ENCODE measurements around the gene NMRAL1. TPM values are rescaled to one million over a fixed set of nuclear protein-coding genes. Genes with fewer than 3 reads are reported as not detected.

Gene NMRAL1
- total and polyA plus RNA-seq, 2 donors (not counting 1 experiment from before 2014, with no cell fraction given) = 48.6 to 68.8 TPM

DNA sequence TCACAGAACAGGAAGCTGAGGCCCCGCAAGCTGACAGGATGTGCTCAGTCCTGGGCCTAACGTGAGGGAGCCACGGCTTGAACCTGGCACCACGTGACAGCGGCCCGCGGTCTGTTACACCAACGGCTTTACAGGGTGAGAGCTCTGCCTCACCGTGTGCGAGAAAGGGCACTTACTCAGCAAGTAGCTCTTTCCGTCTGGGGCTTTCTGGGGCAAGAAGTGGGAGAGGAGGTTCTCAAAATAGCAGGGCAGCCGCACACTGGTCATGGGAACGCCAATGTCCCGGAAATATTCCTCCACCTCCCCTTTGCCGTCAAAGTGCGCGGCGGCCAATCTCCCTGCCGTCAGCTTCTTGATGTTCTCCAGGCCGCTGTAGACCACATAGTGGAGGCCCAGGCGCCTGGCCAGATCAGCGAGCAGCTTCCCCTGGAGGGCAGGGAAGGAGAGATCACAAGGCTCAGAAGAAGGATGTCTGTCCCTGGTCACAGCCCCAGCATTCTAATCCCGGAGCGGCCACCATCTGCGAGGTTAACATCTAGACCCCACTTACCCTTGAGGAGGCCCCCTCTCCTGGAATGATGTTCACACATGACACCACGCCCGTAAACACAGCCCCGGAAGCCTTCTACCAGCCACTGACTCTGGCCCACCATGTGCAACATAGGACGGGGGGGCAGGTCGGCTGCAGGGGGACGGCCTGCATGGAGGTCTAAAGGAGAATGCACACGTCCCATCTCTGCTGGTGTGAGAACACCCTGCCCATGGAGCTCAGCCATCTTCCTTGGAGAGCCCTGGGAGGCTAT, 8.2 kb downstream of the NMRAL1 start:
- ChIA-PET CTCF (interaction anchor here (1.1 to 1.2 kb wide), 2 partner anchors 10 to 158 kb away, joined by 4 read pairs; partner anchors contain the start of gene HMOX2), POLR2A (interaction anchor here (0.7 kb wide), 1 partner anchor 15 kb away, joined by 4 read pairs; no protein-coding TSS in a partner anchor)
- H3K9me3 Mint-ChIP-seq (ENCODE audit: insufficient read depth) = no peaks in the 10 kb centered on the region
- no peak overlapping the region for H3K4me3 Mint-ChIP-seq
- H3K4me1 Mint-ChIP-seq = no peaks in the 10 kb centered on the region
- Histone ChIP-seq H2AFZ (ENCODE audit: insufficient read depth, low read depth, low read length, poor library complexity, severe bottlenecking) (no peak overlapping the region), H3K36me3 (replicated peaks in 1 of 2; ENCODE audit: control extremely low read depth in 1 of 2, control insufficient read depth in 1 of 2, extremely low read depth in 1 of 2, insufficient read depth in 2 of 2, low read length in 1 of 2) (peaks cover 0 to 20% of the 10 kb centered on the region in 2 experiments), H3K27me3 (replicated peaks in 1 of 4; ENCODE audit: control extremely low read depth in 1 of 4, control insufficient read depth in 3 of 4, insufficient read depth in 4 of 4, low read length in 3 of 4) (no peaks in the 10 kb centered on the region), H3K4me1 (ENCODE audit: control insufficient read depth in 2 of 2, insufficient read depth in 2 of 2, low read length in 2 of 2) (no peaks in the 10 kb centered on the region), H3K27ac (ENCODE audit: low read length in 2 of 2) (no peak overlapping the region), H4K20me1 (ENCODE audit: control insufficient read depth, insufficient read depth, low read length, poor library complexity, severe bottlenecking) (no peaks in the 10 kb centered on the region), H3K9ac (ENCODE audit: low read length) (no peak overlapping the region), H3K9me3 (ENCODE audit: control extremely low read depth in 1 of 3, control insufficient read depth in 2 of 3, insufficient read depth in 1 of 3, low read length in 2 of 3) (no peaks in the 10 kb centered on the region), H3K79me2 (ENCODE audit: control insufficient read depth, insufficient read depth, low read length) (no peaks in the 10 kb centered on the region), H3K4me2 (replicated peaks; ENCODE audit: low read depth, low read length, poor library complexity, severe bottlenecking) (no peak overlapping the region), H3K4me3 (ENCODE audit: control extremely low read depth in 1 of 5, extremely low read depth in 1 of 5, insufficient read depth in 1 of 5, low read depth in 2 of 5, low read length in 4 of 5) (no peak overlapping the region)
- TF ChIP-seq, protein P1, sequence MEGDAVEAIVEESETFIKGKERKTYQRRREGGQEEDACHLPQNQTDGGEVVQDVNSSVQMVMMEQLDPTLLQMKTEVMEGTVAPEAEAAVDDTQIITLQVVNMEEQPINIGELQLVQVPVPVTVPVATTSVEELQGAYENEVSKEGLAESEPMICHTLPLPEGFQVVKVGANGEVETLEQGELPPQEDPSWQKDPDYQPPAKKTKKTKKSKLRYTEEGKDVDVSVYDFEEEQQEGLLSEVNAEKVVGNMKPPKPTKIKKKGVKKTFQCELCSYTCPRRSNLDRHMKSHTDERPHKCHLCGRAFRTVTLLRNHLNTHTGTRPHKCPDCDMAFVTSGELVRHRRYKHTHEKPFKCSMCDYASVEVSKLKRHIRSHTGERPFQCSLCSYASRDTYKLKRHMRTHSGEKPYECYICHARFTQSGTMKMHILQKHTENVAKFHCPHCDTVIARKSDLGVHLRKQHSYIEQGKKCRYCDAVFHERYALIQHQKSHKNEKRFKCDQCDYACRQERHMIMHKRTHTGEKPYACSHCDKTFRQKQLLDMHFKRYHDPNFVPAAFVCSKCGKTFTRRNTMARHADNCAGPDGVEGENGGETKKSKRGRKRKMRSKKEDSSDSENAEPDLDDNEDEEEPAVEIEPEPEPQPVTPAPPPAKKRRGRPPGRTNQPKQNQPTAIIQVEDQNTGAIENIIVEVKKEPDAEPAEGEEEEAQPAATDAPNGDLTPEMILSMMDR (IDR thresholded peaks at IDR 0.05) = no peak
- intact Hi-C loops (cut with micrococcal nuclease) = no loop called here
- WGBS (ENCODE audit: insufficient coverage) = 96% methylated on average over 30 of the region's 32 CpGs
- H3K27ac Mint-ChIP-seq = no peak overlapping the region
- H3K27me3 Mint-ChIP-seq = no peaks in the 10 kb centered on the region
- no peak for ATAC-seq (ENCODE audit: low read depth)
- DNase-seq = no peak

DNA sequence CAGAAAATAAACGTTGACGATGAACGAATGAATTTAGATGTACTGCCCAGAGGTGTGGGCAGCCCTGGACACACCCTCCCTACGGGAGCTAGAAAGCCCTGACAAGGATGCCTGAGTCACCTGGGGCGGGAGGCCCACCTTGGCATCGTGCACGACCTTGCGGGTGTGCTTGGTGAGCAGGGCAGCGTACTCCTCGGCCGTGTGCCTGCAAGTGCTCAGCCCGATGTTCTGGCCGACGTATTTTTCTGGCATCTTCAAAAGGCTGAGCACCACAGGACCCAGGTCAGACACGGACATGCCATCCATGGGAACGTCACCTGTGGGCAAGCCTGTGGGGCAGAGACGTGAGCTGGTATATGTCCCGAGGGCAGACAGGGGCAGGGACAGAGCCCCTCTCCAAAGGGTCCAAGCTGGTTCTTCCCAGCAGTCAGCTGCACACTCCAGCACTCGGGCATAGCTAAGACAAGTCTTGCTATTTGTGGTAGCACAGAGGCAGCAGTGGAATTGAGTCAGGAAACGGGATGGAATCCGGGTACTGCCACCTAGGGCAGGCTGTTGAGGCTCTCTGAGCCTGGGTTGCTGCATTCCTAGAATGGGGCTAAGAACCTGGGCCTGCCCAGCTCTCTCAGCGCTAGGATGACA, 10.8 kb downstream of the NMRAL1 start:
- Histone ChIP-seq H3K9ac (ENCODE audit: low read length) (no peak overlapping the region), H3K4me2 (replicated peaks; ENCODE audit: low read depth, low read length, poor library complexity, severe bottlenecking) (no peak overlapping the region)
- H3K4me1 Mint-ChIP-seq = no peaks in the 10 kb centered on the region

More for the DNA sequence above, 10.8 kb downstream of the NMRAL1 start:
- Histone ChIP-seq H3K9me3 (ENCODE audit: control extremely low read depth in 1 of 3, control insufficient read depth in 2 of 3, insufficient read depth in 1 of 3, low read length in 2 of 3) (no peaks in the 10 kb centered on the region), H3K4me3 (ENCODE audit: control extremely low read depth in 1 of 5, extremely low read depth in 1 of 5, insufficient read depth in 1 of 5, low read depth in 2 of 5, low read length in 4 of 5) (no peak overlapping the region), H3K27me3 (replicated peaks in 1 of 4; ENCODE audit: control extremely low read depth in 1 of 4, control insufficient read depth in 3 of 4, insufficient read depth in 4 of 4, low read length in 3 of 4) (no peaks in the 10 kb centered on the region), H3K36me3 (replicated peaks in 1 of 2; ENCODE audit: control extremely low read depth in 1 of 2, control insufficient read depth in 1 of 2, extremely low read depth in 1 of 2, insufficient read depth in 2 of 2, low read length in 1 of 2) (peaks cover 0 to 18% of the 10 kb centered on the region in 2 experiments), H3K4me1 (ENCODE audit: control insufficient read depth in 2 of 2, insufficient read depth in 2 of 2, low read length in 2 of 2) (no peaks in the 10 kb centered on the region), H4K20me1 (ENCODE audit: control insufficient read depth, insufficient read depth, low read length, poor library complexity, severe bottlenecking) (no peaks in the 10 kb centered on the region), H3K27ac (ENCODE audit: low read length in 2 of 2) (no peak overlapping the region), H3K79me2 (ENCODE audit: control insufficient read depth, insufficient read depth, low read length) (no peaks in the 10 kb centered on the region), H2AFZ (ENCODE audit: insufficient read depth, low read depth, low read length, poor library complexity, severe bottlenecking) (no peak overlapping the region)
- TF ChIP-seq, protein P1 (IDR thresholded peaks at IDR 0.05) = no peak
- no peak for TF ChIP-seq EZH2 (IDR thresholded peaks at IDR 0.05; ENCODE audit: borderline replicate concordance, insufficient read depth, low read depth, low read length, poor library complexity, severe bottlenecking)
- 94% methylated on average over 22 of the region's 22 CpGs for WGBS (ENCODE audit: insufficient coverage)
- ChIA-PET CTCF (no interaction called here), POLR2A (no interaction called here)
- no peak for ATAC-seq (ENCODE audit: low read depth)
- no peak overlapping the region for H3K27ac Mint-ChIP-seq
- H3K4me3 Mint-ChIP-seq = no peak overlapping the region
- no peaks in the 10 kb centered on the region for H3K27me3 Mint-ChIP-seq
- intact Hi-C loops (cut with micrococcal nuclease) = no loop called here
- H3K9me3 Mint-ChIP-seq (ENCODE audit: insufficient read depth) = no peaks in the 10 kb centered on the region
- DNase-seq = no peak

Measured in B cell (primary cell).